GM12873 (cell line): Measurements from ENCODE around the gene SPSB1.

Experiments
- CTCF ChIP-seq: IDR thresholded peaks from 2 replicates; pipeline ENCODE4 v1.5.1; 2012; ENCODE audit warnings: low read depth, mild to moderate bottlenecking, moderate library complexity, low read length, control low read depth; ENCODE audit not compliant: insufficient read depth; ENCODE audit errors: missing control alignments

The SPSB1 gene

GRCh38 chr1:9297831-9298230 lies 5.1 kb downstream of the SPSB1 start:
- TF ChIP-seq CTCF = no peak

GRCh38 chr1:9298282-9298681 lies 5.6 kb downstream of the SPSB1 start:
- no peak for TF ChIP-seq CTCF

GRCh38 chr1:9300573-9300972 lies 7.9 kb downstream of the SPSB1 start:
- TF ChIP-seq CTCF = no peak

GRCh38 chr1:9302745-9303524 lies 10.2 kb downstream of the SPSB1 start:
- no peak for TF ChIP-seq CTCF

GRCh38 chr1:9303916-9304315 lies 11.2 kb downstream of the SPSB1 start:
- no peak for TF ChIP-seq CTCF

- TF ChIP-seq CTCF = no peak
Measured at GRCh38 chr1:9305216-9305615, 12.5 kb downstream of the SPSB1 start.

- TF ChIP-seq CTCF = no peak
Measured at GRCh38 chr1:9306006-9306405, 13.3 kb downstream of the SPSB1 start.

GRCh38 chr1:9307303-9307702 lies 14.6 kb downstream of the SPSB1 start:
- TF ChIP-seq CTCF = no peak
